ENCODE results near the gene AFF3. TPM values are rescaled to one million over a fixed set of nuclear protein-coding genes. Genes with fewer than 3 reads are reported as not detected.

The AFF3 gene
- total and polyA plus RNA-seq, 2 of the 8 experiments (the other 6 are each of a cell fraction or from before 2014, with no cell fraction given) = 0.27 to 3.0 TPM

DNA sequence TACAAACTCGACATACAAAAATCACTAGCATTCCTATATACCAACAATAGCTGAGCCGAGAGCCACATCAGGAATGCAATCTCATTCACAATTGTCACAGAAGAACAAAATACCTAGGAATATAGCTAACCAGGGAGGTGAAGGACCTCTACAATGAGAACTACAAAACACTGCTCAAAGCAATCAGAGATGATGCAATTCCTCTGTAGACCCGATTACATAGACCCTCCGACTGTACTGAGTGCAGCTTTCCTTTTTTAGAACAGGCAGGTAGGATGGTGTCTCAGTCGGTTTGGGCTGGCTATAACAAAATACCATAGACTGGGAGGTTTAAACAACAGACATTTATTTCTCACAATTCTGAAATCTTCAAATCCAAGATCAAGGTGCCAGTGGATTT lies 513.1 kb downstream of the AFF3 start:
- H3K4ac ChIP-seq (replicated peaks; ENCODE audit: insufficient read length, low read depth, low read length) = no peak overlapping the region
- no peak overlapping the region for H2BK20ac ChIP-seq (ENCODE audit: low read length)
- no peak overlapping the region for H4K91ac ChIP-seq (replicated peaks; ENCODE audit: insufficient read length, low read length)
- H2BK120ac ChIP-seq (replicated peaks; ENCODE audit: low read depth, low read length) = no peak overlapping the region
- no peaks in the 10 kb centered on the region for H3K79me1 ChIP-seq (ENCODE audit: low read depth, low read length)
- H4K20me1 ChIP-seq (replicated peaks in 1 of 2; ENCODE audit: control insufficient read depth in 1 of 2, insufficient read depth in 2 of 2, low read length in 2 of 2) = no peaks in the 10 kb centered on the region
- H3K4me3 ChIP-seq (ENCODE audit: extremely low read depth in 1 of 4, insufficient read depth in 2 of 4, low read depth in 3 of 4, low read length in 4 of 4) = no peak overlapping the region
- H3K18ac ChIP-seq (ENCODE audit: extremely low read depth, low read length) = no peak overlapping the region
- H4K8ac ChIP-seq (ENCODE audit: extremely low read depth, insufficient read depth, low read length) = no peak overlapping the region
- no peaks in the 10 kb centered on the region for H3K36me3 ChIP-seq (ENCODE audit: control insufficient read depth in 2 of 4, insufficient read depth in 4 of 4, low read length in 3 of 4)
- CTCF ChIA-PET (ENCODE audit: partially characterized antibody) = interaction anchor here (0.6 to 2.1 kb wide), 3 partner anchors 8 to 989 kb away, joined by 3 to 7 read pairs (median 3); no protein-coding TSS in a partner anchor
- DNase-seq (ENCODE audit: low read depth in 1 of 2, low spot score in 2 of 2) (no peak), FAIRE-seq (no peak)
- H4K5ac ChIP-seq (ENCODE audit: insufficient read length, low read depth, low read length) = no peak overlapping the region
- no peak overlapping the region for H2BK12ac ChIP-seq (ENCODE audit: low read depth, low read length)
- no peaks in the 10 kb centered on the region for H3K9me3 ChIP-seq (ENCODE audit: insufficient read depth in 2 of 2, low read depth in 1 of 2, low read length in 1 of 2)
- peaks cover 3% of the 10 kb centered on the region; the same call in 1 of the 2 replicates for H3K23me2 ChIP-seq (ENCODE audit: low read depth, low read length)
- H3K56ac ChIP-seq (replicated peaks; ENCODE audit: insufficient read length, low read depth, low read length) = no peak overlapping the region
- no peak overlapping the region for H3K14ac ChIP-seq (ENCODE audit: insufficient read length)
- no peak overlapping the region for H3K4me2 ChIP-seq (ENCODE audit: insufficient read depth in 1 of 2, low read depth in 2 of 2, low read length in 2 of 2)
- H3K27ac ChIP-seq (ENCODE audit: low read depth, low read length) = no peak overlapping the region
- H3K9ac ChIP-seq (replicated peaks in 1 of 4; ENCODE audit: extremely low read depth in 1 of 4, low read depth in 3 of 4, low read length in 3 of 4) = no peak overlapping the region
- no peak overlapping the region for H2AFZ ChIP-seq (ENCODE audit: low read length)
- H3K4me1 ChIP-seq (replicated peaks in 1 of 4; ENCODE audit: control insufficient read depth in 3 of 4, insufficient read depth in 4 of 4, low read length in 3 of 4) = no peaks in the 10 kb centered on the region; a peak in 1 of 7 replicates
- H3K79me2 ChIP-seq (ENCODE audit: control insufficient read depth in 1 of 2, insufficient read depth in 2 of 2, low read length in 2 of 2) = no peaks in the 10 kb centered on the region
- no peak overlapping the region for H2BK5ac ChIP-seq (ENCODE audit: low read depth, low read length)
- TF ChIP-seq, protein P1, sequence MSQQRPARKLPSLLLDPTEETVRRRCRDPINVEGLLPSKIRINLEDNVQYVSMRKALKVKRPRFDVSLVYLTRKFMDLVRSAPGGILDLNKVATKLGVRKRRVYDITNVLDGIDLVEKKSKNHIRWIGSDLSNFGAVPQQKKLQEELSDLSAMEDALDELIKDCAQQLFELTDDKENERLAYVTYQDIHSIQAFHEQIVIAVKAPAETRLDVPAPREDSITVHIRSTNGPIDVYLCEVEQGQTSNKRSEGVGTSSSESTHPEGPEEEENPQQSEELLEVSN (IDR thresholded peaks at IDR 0.05) = no peak
- TF ChIP-seq RNF2 (IDR thresholded peaks at IDR 0.05; ENCODE audit: borderline replicate concordance, low read depth, low read length, missing control alignments, poor library complexity, severe bottlenecking) (no peak), SIN3A (conservative IDR thresholded peaks at IDR 0.05 in 1 of 2, IDR thresholded peaks at IDR 0.05 in 1 of 2; ENCODE audit: low read depth in 1 of 2, low read length in 2 of 2) (no peak), YY1 (IDR thresholded peaks at IDR 0.05; ENCODE audit: low read depth, low read length) (no peak), GABPA (IDR thresholded peaks at IDR 0.05; ENCODE audit: borderline replicate concordance, insufficient read depth, low read length) (no peak)
- H3K27me3 ChIP-seq (replicated peaks in 1 of 4; ENCODE audit: control insufficient read depth in 3 of 4, extremely low read depth in 1 of 4, insufficient read depth in 3 of 4, low read length in 3 of 4) = no peaks in the 10 kb centered on the region
- no peak overlapping the region for H2AK5ac ChIP-seq (ENCODE audit: low read depth, low read length)
- POLR2A ChIA-PET (ENCODE audit: partially characterized antibody) = no interaction called here
- H2BK15ac ChIP-seq (ENCODE audit: low read length) = no peak overlapping the region
- WGBS, 2 experiments (ENCODE audit: extremely low coverage in 1 of 2, insufficient coverage in 1 of 2, insufficient read length in 1 of 2, insufficient replicate concordance in 2 of 2, low coverage in 1 of 2, low lambda C conversion rate in 2 of 2, missing lambda C conversion rate in 1 of 2) = 91% methylated on average over 5 of the region's 5 CpGs; no CpG with 5 or more reads in 1 of the 2 experiments
- no peak overlapping the region for H3K23ac ChIP-seq (ENCODE audit: insufficient read length)
